ENCODE measurements around the gene RALGDS.
"Not testable (repeated sequence)": the region's sequence is repeated elsewhere in the genome, so short reads cannot be mapped to it uniquely, and the experiment has no call there.

Gene RALGDS

GRCh38 chr9:133106511-133107244, 14.4 kb downstream of the RALGDS start:
- DNase-seq, result no peak

GRCh38 chr9:133105461-133105770, 15.6 kb downstream of the RALGDS start:
- DNase-seq, result no peak

- no peak for DNase-seq
These were observed 16.2 kb downstream of the RALGDS start for GRCh38 chr9:133104718-133105460.

- no peak for DNase-seq
These were observed 17.0 kb downstream of the RALGDS start for GRCh38 chr9:133103987-133104505.

- DNase-seq, result no peak
These were observed 17.7 kb downstream of the RALGDS start for GRCh38 chr9:133103183-133103986.

GRCh38 chr9:133102190-133103021, 18.6 kb downstream of the RALGDS start:
- DNase-seq, result no peak

- DNase-seq, result no peak
These were observed 19.5 kb downstream of the RALGDS start for GRCh38 chr9:133101356-133102189.

- DNase-seq, result no peak
These were observed 20.3 kb downstream of the RALGDS start for GRCh38 chr9:133100506-133101355.

GRCh38 chr9:133099726-133100505, 21.1 kb downstream of the RALGDS start:
- DNase-seq, result no peak

- DNase-seq, result no peak
These were observed 22.2 kb downstream of the RALGDS start for GRCh38 chr9:133098871-133099270.

- DNase-seq, result no peak
These were observed 22.8 kb downstream of the RALGDS start for GRCh38 chr9:133098104-133098754.

- no peak for DNase-seq
These were observed 26.1 kb downstream of the RALGDS start for GRCh38 chr9:133094842-133095393.

GRCh38 chr9:133094351-133094750, 26.7 kb downstream of the RALGDS start:
- not testable (repeated sequence) for DNase-seq

- no peak for DNase-seq
These were observed 30.2 kb downstream of the RALGDS start for GRCh38 chr9:133090752-133091385.

- DNase-seq, result no peak
These were observed 30.9 kb downstream of the RALGDS start for GRCh38 chr9:133090187-133090586.

- no peak for DNase-seq
These were observed 31.8 kb downstream of the RALGDS start for GRCh38 chr9:133089271-133089671.

- DNase-seq, result no peak
These were observed 32.3 kb downstream of the RALGDS start for GRCh38 chr9:133088756-133089155.

- no peak for DNase-seq
These were observed 32.8 kb downstream of the RALGDS start for GRCh38 chr9:133088146-133088750.

All from fibroblast of skin of back (primary cell).